Measurements from ENCODE around the gene WNT7A.

GRCh38 chr3:13843351-13843750 is 36.5 kb downstream of the WNT7A start:
- no peak for TF ChIP-seq CTCF (IDR thresholded peaks at IDR 0.05)
- no peak for TF ChIP-seq POLR2A (IDR thresholded peaks at IDR 0.05)

Measured in esophagus squamous epithelium (tissue), 4 donors.